Keratinocyte (primary cell): ENCODE data around the gene LCORL. TPM values are rescaled to one million over a fixed set of nuclear protein-coding genes. Genes with fewer than 3 reads are reported as not detected.

Experiments used
- DNase-seq: peaks from one replicate; pipeline ENCODE4 v3.0.0-alpha.2; 2011; ENCODE audit warnings: low read depth, missing footprints, low spot score
- FAIRE-seq: peaks from 2 replicates; lab custom pipeline; 2011; peaks lifted over from hg19 to GRCh38; lab: Jason Lieb, UNC
- H2AFZ ChIP-seq: 2 replicates; pipeline ENCODE4 v1.6.0; 2012; ENCODE audit warnings: low read length, control low read depth, inconsistent platforms; ENCODE audit not compliant: control insufficient read depth
- H3K27ac ChIP-seq: 2 replicates; pipeline ENCODE4 v1.5.1; 2011; ENCODE audit warnings: low read length; ENCODE audit not compliant: control insufficient read depth, insufficient read depth
- H3K27me3 ChIP-seq: 3 replicates; pipeline ENCODE4 v1.6.0; 2011; ENCODE audit warnings: low read length; ENCODE audit not compliant: control insufficient read depth, insufficient read depth; ENCODE audit errors: extremely low read depth
- H3K36me3 ChIP-seq, 2 experiments: 2 replicates in 1 of 2; 3 replicates in 1 of 2; pipeline ENCODE4 v1.5.1; 2011; ENCODE audit warnings: low read length in 2 of 2, mild to moderate bottlenecking in 1 of 2; ENCODE audit not compliant: control insufficient read depth in 2 of 2, insufficient read depth in 2 of 2; ENCODE audit errors: extremely low read depth in 1 of 2
- H3K4me1 ChIP-seq: 3 replicates; pipeline ENCODE4 v1.5.1; 2011; ENCODE audit warnings: low read length; ENCODE audit not compliant: control insufficient read depth, insufficient read depth; ENCODE audit errors: extremely low read depth
- H3K4me2 ChIP-seq: 3 replicates; pipeline ENCODE4 v1.6.0; 2011; ENCODE audit warnings: low read depth, low read length; ENCODE audit not compliant: control insufficient read depth, insufficient read depth; ENCODE audit errors: extremely low read depth
- H3K4me3 ChIP-seq, 3 experiments: fragments of 200-600 bp in 1 of 3; sonication (generic) in 1 of 3; 2 replicates in 2 of 3; 3 replicates in 1 of 3; pipeline ENCODE4 v1.5.1; 2011 to 2016; ENCODE audit warnings: low read length in 3 of 3, mild to moderate bottlenecking in 3 of 3, control low read depth in 2 of 3, inconsistent platforms in 1 of 3, low read depth in 1 of 3, mixed read lengths in 1 of 3, mixed run types in 1 of 3, moderate library complexity in 1 of 3; ENCODE audit not compliant: control insufficient read depth in 2 of 3, insufficient read depth in 2 of 3; ENCODE audit errors: extremely low read depth in 1 of 3
- H3K79me2 ChIP-seq: 2 replicates; pipeline ENCODE4 v1.6.0; 2012; ENCODE audit warnings: low read length; ENCODE audit not compliant: control insufficient read depth, insufficient read depth
- H3K9ac ChIP-seq: 3 replicates; pipeline ENCODE4 v1.6.0; 2011; ENCODE audit warnings: low read length; ENCODE audit not compliant: control insufficient read depth, insufficient read depth; ENCODE audit errors: extremely low read depth
- H3K9me1 ChIP-seq: 3 replicates; pipeline ENCODE4 v1.6.0; 2011; ENCODE audit warnings: low read length; ENCODE audit not compliant: control insufficient read depth, insufficient read depth; ENCODE audit errors: extremely low read depth
- H3K9me3 ChIP-seq: 2 replicates; pipeline ENCODE4 v1.5.1; 2012; ENCODE audit warnings: low read depth, low read length; ENCODE audit not compliant: control insufficient read depth
- H4K20me1 ChIP-seq: 3 replicates; pipeline ENCODE4 v1.6.0; 2011; ENCODE audit warnings: low read length; ENCODE audit not compliant: control insufficient read depth, insufficient read depth; ENCODE audit errors: extremely low read depth
- EZH2 ChIP-seq: IDR thresholded peaks from one replicate; pipeline ENCODE4 v1.6.1; 2012; ENCODE audit warnings: inconsistent platforms, mild to moderate bottlenecking, low read length, moderate library complexity
- dilution Hi-C: fragments of 300-500 bp; cut with MboI; formaldehyde crosslinking; loops from one replicate; pipeline ENCODE4 v1.7.0; 2020; ENCODE audit warnings: low sequenced_read_pairs; ENCODE audit not compliant: extremely low pct_ligation_motif_present
- polyA plus RNA-seq, 5 experiments: library from polyadenylated mRNA; depleted of rRNA in 3 of 5; stranded (reverse) in 3 of 5; stranded (forward) in 1 of 5; unstranded in 1 of 5; fragments of >200 nt; gene quantifications; 1 replicate in 1 of 5; 2 replicates in 3 of 5; 3 replicates in 1 of 5; pipeline versions ENCODE4 v1.2.1 to v1.2.3, GENCODE V29; 2011 to 2012; ENCODE audit warnings: missing spikeins in 2 of 5, low read depth in 1 of 5, low replicate concordance in 1 of 5
- TF ChIP-seq, protein P1 (sequence below), 3 experiments: IDR thresholded peaks in 1 of 3; conservative IDR thresholded peaks in 1 of 3; optimal IDR thresholded peaks in 1 of 3; 2 replicates in 2 of 3; 3 replicates in 1 of 3; pipeline versions ENCODE3 to v1.5.1; 2011; ENCODE audit warnings: low read length in 3 of 3, mild to moderate bottlenecking in 3 of 3, moderate library complexity in 2 of 3, control low read depth in 1 of 3, inconsistent platforms in 1 of 3; ENCODE audit not compliant: insufficient read depth in 2 of 3; ENCODE audit errors: extremely low read depth in 1 of 3

LCORL gene
- polyA plus RNA-seq, 1 donor (not counting 4 experiments of a cell fraction or from before 2014, with no cell fraction given) = 3.3 TPM

DNA sequence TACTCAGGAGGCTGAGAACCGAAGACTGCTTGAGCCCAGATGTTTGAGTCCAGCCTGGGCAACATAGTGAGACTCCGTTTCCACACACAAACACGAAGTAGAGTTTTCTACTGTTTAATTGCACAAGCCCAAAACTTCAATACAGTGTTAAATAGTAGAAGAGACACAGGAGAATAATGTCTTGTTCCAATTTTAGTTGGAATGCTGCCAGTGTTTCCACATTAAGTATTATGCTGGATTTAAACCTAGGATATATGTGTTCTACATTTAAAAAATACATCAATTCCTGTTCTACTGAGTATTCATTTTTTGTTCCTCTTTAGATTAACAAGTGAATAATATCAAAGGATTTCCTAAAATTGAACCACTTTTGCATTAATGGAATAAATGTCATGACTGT is 91.3 kb downstream of the LCORL start:
- no peaks in the 10 kb centered on the region for H3K79me2 ChIP-seq
- H2AFZ ChIP-seq = no peak overlapping the region
- dilution Hi-C loops = no loop called here
- no peaks in the 10 kb centered on the region for H3K9me3 ChIP-seq
- no peaks in the 10 kb centered on the region for H3K9me1 ChIP-seq
- no peak overlapping the region for H3K4me2 ChIP-seq
- H3K9ac ChIP-seq = no peak overlapping the region
- peaks cover 7% of the 10 kb centered on the region for H3K4me1 ChIP-seq
- TF ChIP-seq, protein P1, sequence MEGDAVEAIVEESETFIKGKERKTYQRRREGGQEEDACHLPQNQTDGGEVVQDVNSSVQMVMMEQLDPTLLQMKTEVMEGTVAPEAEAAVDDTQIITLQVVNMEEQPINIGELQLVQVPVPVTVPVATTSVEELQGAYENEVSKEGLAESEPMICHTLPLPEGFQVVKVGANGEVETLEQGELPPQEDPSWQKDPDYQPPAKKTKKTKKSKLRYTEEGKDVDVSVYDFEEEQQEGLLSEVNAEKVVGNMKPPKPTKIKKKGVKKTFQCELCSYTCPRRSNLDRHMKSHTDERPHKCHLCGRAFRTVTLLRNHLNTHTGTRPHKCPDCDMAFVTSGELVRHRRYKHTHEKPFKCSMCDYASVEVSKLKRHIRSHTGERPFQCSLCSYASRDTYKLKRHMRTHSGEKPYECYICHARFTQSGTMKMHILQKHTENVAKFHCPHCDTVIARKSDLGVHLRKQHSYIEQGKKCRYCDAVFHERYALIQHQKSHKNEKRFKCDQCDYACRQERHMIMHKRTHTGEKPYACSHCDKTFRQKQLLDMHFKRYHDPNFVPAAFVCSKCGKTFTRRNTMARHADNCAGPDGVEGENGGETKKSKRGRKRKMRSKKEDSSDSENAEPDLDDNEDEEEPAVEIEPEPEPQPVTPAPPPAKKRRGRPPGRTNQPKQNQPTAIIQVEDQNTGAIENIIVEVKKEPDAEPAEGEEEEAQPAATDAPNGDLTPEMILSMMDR (optimal IDR thresholded peaks at IDR 0.05 in 1 of 3, IDR thresholded peaks at IDR 0.05 in 1 of 3, conservative IDR thresholded peaks at IDR 0.05 in 1 of 3; ENCODE audit: extremely low read depth in 1 of 3, insufficient read depth in 2 of 3, low read length in 3 of 3) = no peak
- TF ChIP-seq EZH2 = no peak
- FAIRE-seq (peak; percentile 51), DNase-seq (no peak)
- H3K27ac ChIP-seq = no peak overlapping the region
- H3K36me3 ChIP-seq = no peaks in the 10 kb centered on the region
- no peaks in the 10 kb centered on the region for H4K20me1 ChIP-seq
- H3K27me3 ChIP-seq = no peaks in the 10 kb centered on the region
- H3K4me3 ChIP-seq = no peak overlapping the region

DNA sequence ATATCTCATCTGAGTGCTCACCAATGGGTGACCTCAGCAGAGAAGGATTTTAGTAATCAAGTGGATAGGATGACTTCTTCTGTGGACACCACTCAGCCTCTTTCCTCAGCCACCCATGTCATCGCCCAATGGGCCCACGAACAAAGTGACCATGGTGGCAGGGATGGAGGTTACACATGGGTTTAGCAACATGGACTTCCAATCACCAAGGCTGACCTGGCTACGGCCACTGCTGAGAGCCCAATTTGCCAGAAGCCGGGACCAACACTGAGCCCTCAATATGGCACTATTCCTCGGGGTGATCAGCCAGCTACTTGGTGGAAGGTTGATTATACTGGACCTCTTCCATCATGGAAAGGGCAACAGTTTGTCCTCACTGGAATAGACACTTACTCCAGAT is 97.4 kb downstream of the LCORL start:
- Histone ChIP-seq H3K9me1 (no peaks in the 10 kb centered on the region), H4K20me1 (no peaks in the 10 kb centered on the region), H3K9me3 (no peaks in the 10 kb centered on the region), H3K4me1 (no peaks in the 10 kb centered on the region), H3K27me3 (no peaks in the 10 kb centered on the region), H2AFZ (no peak overlapping the region), H3K9ac (no peak overlapping the region), H3K27ac (no peak overlapping the region), H3K4me2 (no peak overlapping the region), H3K36me3 (no peaks in the 10 kb centered on the region), H3K4me3 (no peak overlapping the region), H3K79me2 (no peaks in the 10 kb centered on the region)
- TF ChIP-seq EZH2 = no peak
- TF ChIP-seq, protein P1 (optimal IDR thresholded peaks at IDR 0.05 in 1 of 3, IDR thresholded peaks at IDR 0.05 in 1 of 3, conservative IDR thresholded peaks at IDR 0.05 in 1 of 3; ENCODE audit: extremely low read depth in 1 of 3, insufficient read depth in 2 of 3, low read length in 3 of 3) = no peak
- DNase-seq (no peak), FAIRE-seq (no peak)
- dilution Hi-C loops = no loop called here
